Aorta (tissue), 5 donors: ENCODE data around the gene HP1BP3. TPM values are rescaled to one million over a fixed set of nuclear protein-coding genes. Genes with fewer than 3 reads are reported as not detected.

Experiments used
- ATAC-seq: fragments of 200-7000 bp; cut with Tn5 transposase; one replicate; pipeline ENCODE4 v1.9.1; 2022; ENCODE audit warnings: moderate library complexity; ENCODE audit not compliant: low FRiP score
- DNase-seq, 2 donors: peaks; one replicate each; pipeline ENCODE4 v3.0.0-alpha.2; 2020
- H3K27ac ChIP-seq, 2 donors: one replicate each; pipeline ENCODE4 v1.5.1; 2013; ENCODE audit warnings: low read length in 2 of 2, mild to moderate bottlenecking in 2 of 2, moderate library complexity in 2 of 2, control low read depth in 1 of 2, inconsistent platforms in 1 of 2, low read depth in 1 of 2
- H3K27me3 ChIP-seq, 2 donors: one replicate each; pipeline ENCODE4 v1.6.1; 2013; ENCODE audit warnings: control low read depth in 1 of 2, low read length in 1 of 2, mild to moderate bottlenecking in 1 of 2, moderate library complexity in 1 of 2; ENCODE audit not compliant: insufficient read depth in 2 of 2, control insufficient read depth in 1 of 2
- H3K36me3 ChIP-seq, 2 donors: one replicate each; pipeline ENCODE4 v1.6.1; 2013; ENCODE audit warnings: control low read depth in 1 of 2, low read length in 1 of 2, mild to moderate bottlenecking in 1 of 2; ENCODE audit not compliant: insufficient read depth in 2 of 2, control insufficient read depth in 1 of 2
- H3K4me1 ChIP-seq, 2 donors: one replicate each; pipeline ENCODE4 v1.6.1; 2013; ENCODE audit warnings: low read length in 2 of 2, control low read depth in 1 of 2, mild to moderate bottlenecking in 1 of 2, moderate library complexity in 1 of 2; ENCODE audit not compliant: insufficient read depth in 2 of 2, control insufficient read depth in 1 of 2
- H3K4me3 ChIP-seq, 2 donors: one replicate each; pipeline ENCODE4 v1.5.1; 2013; ENCODE audit warnings: low read length in 2 of 2, control low read depth in 1 of 2, mild to moderate bottlenecking in 1 of 2
- H3K9me3 ChIP-seq: one replicate; pipeline ENCODE4 v1.6.1; 2013; ENCODE audit warnings: mild to moderate bottlenecking, low read length; ENCODE audit not compliant: control insufficient read depth
- WGBS, 2 donors: extraction: QIAGEN DNeasy Blood & Tissue Kit; methylation state at CpG; one replicate each; pipeline ENCODE4 v1.1.7; 2013; 5-methylcytosine and 5-hydroxymethylcytosine counted together
- intact Hi-C, 2 donors: fragments of 100-400 bp; cut with DNase I; formaldehyde crosslinking; loops; one replicate each; pipeline versions ENCODE4 v1.14.2 to v1.15.0; 2022
- polyA plus RNA-seq, 2 donors: library from polyadenylated mRNA; stranded (reverse); fragments of 200-250 nt; gene quantifications; one replicate each; pipeline ENCODE4 v1.2.3, GENCODE V29; 2013
- total RNA-seq, 2 donors: library from RNA; stranded (reverse); fragmentation: NEBNext Ultra II Directional; extraction: Animal tissue kit (Norgen Biotek cat#: 25700); gene quantifications; one replicate each; pipeline ENCODE4 v1.2.1, GENCODE V29; 2021
- donor health status: healthy with polysubstance abuse.
- donor health status: Bipolar disorder and iron deficiency.
- donor health status: DM: no; HTN: no; CAD: no.
- donor health status: DM: no; HTN: no; CAD: no.
- donor health status: DM: yes; HTN: yes; CAD: no.

Gene HP1BP3
- total and polyA plus RNA-seq, 4 donors: 54.0 to 247 (median 179) TPM

GRCh38 chr1:20786253-20787028, 666 bp downstream of the HP1BP3 start:
- no peaks in the 10 kb centered on the region for H3K4me1 ChIP-seq
- ATAC-seq: peak; percentile 97
- peak; percentile 96 to 98 for DNase-seq
- no peaks in the 10 kb centered on the region for H3K27me3 ChIP-seq
- WGBS, 2 donors: 0% methylated on average over 82 to 102 of the region's 102 CpGs
- intact Hi-C loops: loop anchor here in 1 of 2 donors (2.0 to 5.0 kb wide), 3 partner anchors 54 to 390 kb away; partner anchors contain the start of genes EIF4G3 and SH2D5
- H3K4me3 ChIP-seq: peak overlapping the region; percentile 59 to 83
- peak overlapping the region; percentile 82 to 89 for H3K27ac ChIP-seq
- no peaks in the 10 kb centered on the region for H3K36me3 ChIP-seq
- H3K9me3 ChIP-seq: no peaks in the 10 kb centered on the region

GRCh38 chr1:20785907-20786252, 1.2 kb downstream of the HP1BP3 start:
- intact Hi-C loops: loop anchor here in 1 of 2 donors (2.0 to 5.0 kb wide), 3 partner anchors 54 to 391 kb away; partner anchors contain the start of genes EIF4G3 and SH2D5
- 0% methylated on average over 16 of the region's 16 CpGs for WGBS, 2 donors
- H3K4me3 ChIP-seq: peak overlapping the region; percentile 50 to 83
- DNase-seq (no peak), ATAC-seq (no peak)
- H3K27me3 ChIP-seq: no peaks in the 10 kb centered on the region
- H3K36me3 ChIP-seq: no peaks in the 10 kb centered on the region
- no peaks in the 10 kb centered on the region for H3K4me1 ChIP-seq
- H3K27ac ChIP-seq: peak overlapping the region in 1 of 2 donors; percentile 44
- H3K9me3 ChIP-seq: no peaks in the 10 kb centered on the region

DNA sequence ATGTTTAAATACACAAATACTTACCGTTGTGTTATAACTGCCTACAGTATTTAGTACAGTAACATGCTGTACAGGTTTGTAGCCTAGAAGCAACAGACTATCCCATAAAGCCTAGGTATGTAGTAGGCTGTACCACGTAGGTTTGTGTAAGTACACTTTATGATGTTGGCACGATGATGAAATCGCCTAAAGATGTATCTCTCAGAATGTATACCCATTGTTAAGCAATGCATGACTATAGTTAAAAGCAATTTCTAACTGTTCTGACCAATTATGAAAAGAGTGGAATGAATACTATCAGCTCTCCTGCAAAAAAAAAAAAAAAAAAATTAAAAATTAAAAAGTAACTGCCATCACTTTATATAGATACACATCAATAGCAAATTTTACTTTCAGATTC, 11.4 kb downstream of the HP1BP3 start:
- ATAC-seq: no peak
- 88 to 90% methylated on average over 4 of the region's 4 CpGs for whole genome bisulfite sequencing, 2 donors
- peaks cover 0 to 5% of the 10 kb centered on the region in 2 donors for H3K4me1 ChIP-seq
- H3K27me3 ChIP-seq: no peaks in the 10 kb centered on the region
- peaks cover 2 to 3% of the 10 kb centered on the region in 2 donors for H3K36me3 ChIP-seq
- no peaks in the 10 kb centered on the region for H3K9me3 ChIP-seq
- DNase-seq: no peak
- no peak overlapping the region for H3K27ac ChIP-seq
- intact Hi-C loops: no loop called here
- no peak overlapping the region for H3K4me3 ChIP-seq

DNA sequence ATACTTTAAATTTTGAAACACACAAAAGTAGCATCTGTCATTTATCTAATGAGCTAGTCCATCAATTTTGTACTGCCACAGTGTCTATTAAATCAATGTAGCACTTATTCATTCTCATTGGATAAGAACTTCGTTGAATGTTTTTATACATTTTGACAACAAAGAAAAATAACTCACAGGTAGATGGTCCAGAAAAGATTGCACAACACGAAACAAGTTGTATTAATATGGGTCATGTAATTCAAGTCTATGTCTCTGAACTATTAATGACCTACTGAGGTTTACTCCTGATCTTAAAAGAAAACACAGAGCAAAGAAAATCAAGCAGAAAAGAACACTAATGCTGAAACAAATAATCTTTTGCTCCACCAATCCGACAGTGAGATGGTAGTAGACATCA, 15.3 kb downstream of the HP1BP3 start:
- no peak for DNase-seq
- WGBS, 2 donors: 81 to 84% methylated on average over 3 of the region's 3 CpGs
- Histone ChIP-seq H3K36me3 (peaks cover 5 to 7% of the 10 kb centered on the region in 2 donors), H3K9me3 (no peaks in the 10 kb centered on the region), H3K27me3 (no peaks in the 10 kb centered on the region), H3K4me3 (no peak overlapping the region), H3K4me1 (no peaks in the 10 kb centered on the region), H3K27ac (no peak overlapping the region)
- intact Hi-C loops: no loop called here
- no peak for ATAC-seq

DNA sequence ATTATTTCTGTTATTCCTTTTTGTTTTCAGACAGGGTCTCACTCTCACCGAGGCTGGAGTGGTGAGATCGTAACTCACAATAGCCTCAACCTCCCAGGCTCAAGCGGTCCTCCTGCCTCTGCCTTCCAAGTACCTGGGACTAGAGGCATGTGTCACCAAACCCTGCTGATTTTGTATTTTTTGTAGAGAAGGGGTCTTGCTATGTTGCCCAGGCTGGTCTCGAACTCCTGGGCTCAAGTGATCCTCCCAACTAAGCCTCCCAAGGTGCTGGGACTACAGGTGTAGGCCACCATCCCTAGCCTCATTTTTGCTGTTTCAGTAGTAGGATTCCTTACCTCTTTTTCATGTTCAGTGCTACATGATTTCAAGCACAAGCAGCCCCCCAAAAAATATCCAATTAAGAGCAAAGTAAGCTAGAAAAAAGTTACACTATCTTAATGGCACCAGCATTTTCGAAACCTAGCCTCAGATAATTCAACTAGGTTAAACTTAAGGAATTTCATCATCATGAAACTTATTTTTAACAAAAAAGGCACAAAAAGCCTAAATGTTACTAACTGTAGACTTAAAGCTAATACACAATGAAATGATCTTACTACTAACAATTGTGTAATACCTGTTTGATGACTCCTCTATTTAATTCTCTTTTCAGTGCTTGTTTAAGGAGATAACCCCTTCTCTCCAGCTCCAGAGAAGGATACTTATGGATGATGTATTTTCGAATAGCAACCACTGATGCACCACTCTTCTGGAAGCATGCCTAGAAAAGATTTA, 16.6 kb downstream of the HP1BP3 start:
- H3K36me3 ChIP-seq: peaks cover 5 to 7% of the 10 kb centered on the region in 2 donors
- no peaks in the 10 kb centered on the region for H3K9me3 ChIP-seq
- no peak for DNase-seq
- WGBS, 2 donors: 90 to 92% methylated on average over 6 of the region's 6 CpGs
- no peaks in the 10 kb centered on the region for H3K4me1 ChIP-seq
- no peaks in the 10 kb centered on the region for H3K27me3 ChIP-seq
- ATAC-seq: no peak
- no peak overlapping the region for H3K27ac ChIP-seq
- H3K4me3 ChIP-seq: no peak overlapping the region
- intact Hi-C loops: no loop called here

DNA sequence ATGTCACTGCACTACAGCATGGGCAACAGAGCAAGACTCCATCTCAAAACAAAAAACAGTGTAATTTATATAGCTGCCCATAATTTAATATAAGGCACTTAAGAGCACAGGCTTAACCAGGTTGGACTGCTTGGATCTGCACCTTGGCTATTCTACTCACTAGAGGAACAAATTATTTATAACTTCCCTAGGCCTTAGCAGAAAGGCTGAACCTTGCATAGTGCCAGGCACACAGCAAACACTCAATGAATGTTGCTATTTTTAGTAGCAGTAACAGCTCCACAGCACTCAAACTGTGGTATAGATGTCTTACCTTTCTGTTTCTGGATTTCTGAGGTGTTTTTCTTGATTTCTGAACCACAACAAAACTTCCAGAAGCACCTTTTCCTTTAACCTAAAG, 19.8 kb downstream of the HP1BP3 start:
- intact Hi-C loops: loop anchor here in 1 of 2 donors (10.0 kb wide), 1 partner anchor 72 kb away; no protein-coding TSS in a partner anchor
- H3K9me3 ChIP-seq: no peaks in the 10 kb centered on the region
- no peak overlapping the region for H3K27ac ChIP-seq
- H3K4me1 ChIP-seq: no peaks in the 10 kb centered on the region
- ATAC-seq (no peak), DNase-seq (no peak)
- no peak overlapping the region for H3K4me3 ChIP-seq
- no peaks in the 10 kb centered on the region for H3K27me3 ChIP-seq
- H3K36me3 ChIP-seq: peaks cover 5 to 9% of the 10 kb centered on the region in 2 donors

- H3K4me1 ChIP-seq: no peaks in the 10 kb centered on the region
- 94 to 96% methylated on average over 3 of the region's 3 CpGs for WGBS, 2 donors
Measured at GRCh38 chr1:20763417-20763816, 23.7 kb downstream of the HP1BP3 start.

DNA sequence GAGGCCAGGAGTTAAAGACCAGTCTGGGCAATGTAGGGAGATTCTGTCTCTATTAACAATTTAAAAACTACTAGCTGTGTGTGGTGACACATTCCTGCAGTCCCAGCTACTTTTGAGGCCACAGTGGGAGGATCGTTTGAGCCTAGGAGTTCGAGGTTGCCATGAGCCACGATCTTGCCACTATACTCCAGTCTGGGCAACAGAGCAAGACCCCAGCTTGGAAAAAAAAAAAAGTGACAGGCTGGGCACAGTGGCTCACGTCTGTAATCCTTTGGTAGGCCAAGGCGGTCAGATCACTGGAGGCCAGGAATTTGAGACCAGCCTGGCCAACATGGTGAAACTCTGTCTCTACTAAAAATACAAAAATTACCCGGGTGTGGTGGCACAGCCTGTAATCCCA, 26.8 kb downstream of the HP1BP3 start:
- no peak for ATAC-seq
- H3K27ac ChIP-seq: no peak overlapping the region
- intact Hi-C loops: loop anchor here in 1 of 2 donors (10.0 kb wide), 1 partner anchor 66 kb away; no protein-coding TSS in a partner anchor
- peaks cover 0 to 7% of the 10 kb centered on the region in 2 donors for H3K36me3 ChIP-seq
- no peaks in the 10 kb centered on the region for H3K4me1 ChIP-seq
- DNase-seq: no peak
- H3K9me3 ChIP-seq: no peaks in the 10 kb centered on the region
- H3K27me3 ChIP-seq: no peaks in the 10 kb centered on the region
- WGBS, 2 donors: 91% methylated on average over 6 of the region's 6 CpGs
- no peak overlapping the region for H3K4me3 ChIP-seq

More at GRCh38 chr1:20763417-20763816, 23.7 kb downstream of the HP1BP3 start:
- ATAC-seq (no peak), DNase-seq (no peak)
- Histone ChIP-seq H3K27me3 (no peaks in the 10 kb centered on the region), H3K9me3 (no peaks in the 10 kb centered on the region), H3K4me3 (no peak overlapping the region), H3K36me3 (peaks cover 5 to 7% of the 10 kb centered on the region in 2 donors), H3K27ac (no peak overlapping the region)
- intact Hi-C loops: loop anchor here in 1 of 2 donors (10.0 kb wide), 1 partner anchor 69 kb away; no protein-coding TSS in a partner anchor
